GM12891 (cell line): ENCODE results near the gene CHD9.
"Not testable (repeated sequence)": the region's sequence is repeated elsewhere in the genome, so short reads cannot be mapped to it uniquely, and the experiment has no call there.

Source experiments
- DNase-seq: peaks from one replicate; pipeline ENCODE4 v3.0.0; 2011; ENCODE audit warnings: low spot score; ENCODE audit not compliant: insufficient read length
- FAIRE-seq: peaks from 2 replicates; lab custom pipeline; 2011; peaks lifted over from hg19 to GRCh38; lab: Jason Lieb, UNC
- PAX5 ChIP-seq: IDR thresholded peaks from 2 replicates; pipeline ENCODE4 v1.6.1; 2011; ENCODE audit warnings: low read length, moderate library complexity, mild to moderate bottlenecking; ENCODE audit not compliant: insufficient read depth, severe bottlenecking
- POLR2A ChIP-seq: IDR thresholded peaks from 2 replicates; pipeline ENCODE4 v1.6.1; 2011; ENCODE audit warnings: low read depth, low read length, control low read depth
- POLR2AphosphoS5 ChIP-seq: IDR thresholded peaks from 2 replicates; pipeline ENCODE4 v1.6.1; 2011; ENCODE audit warnings: low read depth, low read length, control low read depth
- POU2F2 ChIP-seq: IDR thresholded peaks from 2 replicates; pipeline ENCODE4 v1.6.1; 2011; ENCODE audit warnings: low read depth, mild to moderate bottlenecking, control low read depth, low read length, moderate library complexity
- SPI1 ChIP-seq: IDR thresholded peaks from 2 replicates; pipeline ENCODE4 v1.6.1; 2011; ENCODE audit warnings: low read depth, low read length, control low read depth
- TAF1 ChIP-seq: IDR thresholded peaks from 2 replicates; pipeline ENCODE4 v1.6.1; 2011; ENCODE audit warnings: low read depth, low read length, control low read depth

The CHD9 gene

GRCh38 chr16:53048139-53048915, 6.5 kb upstream of the CHD9 start:
- no peak for DNase-seq
- no peak for TF ChIP-seq POU2F2
- TF ChIP-seq POLR2A, result no peak
- TF ChIP-seq PAX5, result no peak
- TF ChIP-seq POLR2AphosphoS5, result no peak
- no peak for TF ChIP-seq TAF1
- no peak for TF ChIP-seq SPI1
- no peak for FAIRE-seq

DNA sequence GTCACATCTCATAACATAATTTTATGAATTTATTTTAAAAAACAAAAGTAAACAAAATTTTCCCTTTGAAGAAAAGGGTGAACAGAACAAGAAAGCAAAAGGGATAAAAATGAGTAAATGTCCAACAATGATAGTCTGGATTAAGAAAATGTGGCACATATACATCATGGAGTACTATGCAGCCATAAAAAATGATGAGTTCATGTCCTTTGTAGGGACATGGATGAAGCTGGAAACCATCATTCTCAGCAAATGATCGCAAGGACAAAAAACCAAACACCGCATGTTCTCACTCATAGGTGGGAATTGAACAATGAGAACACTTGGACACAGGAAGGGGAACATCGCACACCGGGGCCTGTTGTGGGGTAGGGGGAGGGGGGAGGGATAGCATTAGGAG, 3.5 kb upstream of the CHD9 start:
- FAIRE-seq, DNase-seq: not testable (repeated sequence)

DNA sequence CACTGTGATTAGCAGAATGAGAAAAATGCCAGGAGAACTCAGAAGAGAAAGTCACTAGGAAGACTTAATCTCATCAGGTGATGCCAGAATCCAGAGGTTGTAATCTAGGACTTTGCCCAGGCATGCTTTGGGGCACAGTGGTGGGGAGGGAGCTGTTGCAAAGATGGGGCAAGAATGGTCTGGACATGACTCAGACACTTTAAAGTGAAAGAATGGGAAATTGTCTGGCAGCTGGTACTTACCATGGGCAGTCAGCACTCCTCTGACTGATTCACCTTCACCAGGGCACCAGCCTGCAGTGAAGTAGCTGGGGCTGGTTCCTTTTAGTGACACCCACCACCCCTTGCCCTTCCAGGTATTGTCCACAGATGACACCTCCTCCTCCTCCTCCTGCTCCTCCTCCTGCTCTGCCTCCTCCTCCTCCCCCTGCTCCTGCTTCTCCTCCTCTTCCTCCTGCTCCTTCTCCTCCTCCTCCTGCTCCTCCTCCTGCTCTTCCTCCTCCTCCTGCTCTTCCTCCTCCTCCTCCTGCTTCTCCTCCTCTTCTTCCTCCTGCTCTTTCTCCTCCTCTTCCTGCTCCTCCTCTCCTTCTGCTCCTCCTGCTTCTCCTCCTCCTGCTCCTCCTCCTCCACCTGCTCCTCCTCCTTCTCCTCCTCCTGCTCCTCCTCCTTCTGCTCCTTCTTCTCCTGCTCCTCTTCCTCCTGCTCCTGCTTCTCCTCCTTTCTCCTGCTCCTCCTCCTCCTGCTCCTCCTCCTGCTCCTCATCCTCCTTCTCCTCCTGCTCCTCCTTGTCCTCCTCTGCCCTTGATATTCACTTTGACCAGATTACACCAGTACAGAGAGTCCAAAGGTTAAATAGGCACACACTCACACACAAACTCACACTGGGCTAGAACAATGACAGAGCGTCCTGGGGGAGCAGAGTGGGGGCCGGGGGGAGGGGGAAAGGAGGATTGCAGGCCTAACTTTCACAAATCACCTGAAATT, 2.0 kb upstream of the CHD9 start, which contains the start of gene CHD9NB:
Gene CHD9NB, minus strand, starts transcription at position 379 of the 983 bp plus-strand sequence. CDS start 8,739 bp downstream, outside the sequence.
- DNase-seq (no peak), FAIRE-seq (peak; percentile 69)
- no peak for TF ChIP-seq POU2F2
- TF ChIP-seq POLR2AphosphoS5, result no peak
- no peak for TF ChIP-seq TAF1
- TF ChIP-seq POLR2A, result no peak
- TF ChIP-seq SPI1, result no peak
- TF ChIP-seq PAX5, result no peak

DNA sequence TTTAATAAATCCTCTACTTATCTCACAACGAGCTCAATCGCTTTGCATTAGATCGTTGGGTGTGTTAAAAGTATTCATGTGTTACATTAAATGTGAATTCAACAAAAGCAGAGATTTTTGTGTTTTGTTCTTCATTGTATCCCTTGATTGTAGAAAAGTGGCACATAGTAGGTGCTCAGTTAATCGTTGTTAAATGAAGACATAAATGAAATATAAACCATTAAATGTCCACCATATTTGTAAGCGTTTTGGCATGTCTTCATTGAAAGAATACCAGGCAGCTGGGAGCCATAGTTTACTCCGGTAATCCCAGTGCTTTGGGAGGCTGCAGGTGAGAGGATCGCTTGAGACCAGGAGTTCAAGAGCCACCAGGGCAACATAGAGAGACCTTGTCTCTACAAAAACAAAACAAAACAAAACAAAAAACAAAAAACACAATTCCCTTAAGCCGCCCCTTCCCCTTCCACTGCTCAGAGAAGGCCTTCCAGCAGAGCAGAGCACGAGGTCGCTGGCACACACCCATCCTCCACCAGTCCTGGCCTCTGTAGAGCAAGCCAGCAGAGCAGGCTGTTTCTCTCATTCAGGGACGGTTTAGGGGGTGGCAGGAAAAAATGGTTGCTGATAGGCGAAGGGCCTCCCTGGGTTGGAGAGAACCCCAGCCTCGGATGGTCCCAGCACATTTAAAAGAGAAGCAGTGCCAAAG, 673 bp upstream of the CHD9 start:
- DNase-seq (no peak), FAIRE-seq (no peak)
- TF ChIP-seq POLR2A (no peak), SPI1 (no peak), TAF1 (no peak; the same call in 1 of the 2 replicates), POU2F2 (no peak), PAX5 (no peak), POLR2AphosphoS5 (no peak)

GRCh38 chr16:53055541-53056391, 975 bp downstream of the CHD9 start:
- DNase-seq (no peak), FAIRE-seq (no peak)
- TF ChIP-seq PAX5 (no peak), SPI1 (peak; percentile 51)

DNA sequence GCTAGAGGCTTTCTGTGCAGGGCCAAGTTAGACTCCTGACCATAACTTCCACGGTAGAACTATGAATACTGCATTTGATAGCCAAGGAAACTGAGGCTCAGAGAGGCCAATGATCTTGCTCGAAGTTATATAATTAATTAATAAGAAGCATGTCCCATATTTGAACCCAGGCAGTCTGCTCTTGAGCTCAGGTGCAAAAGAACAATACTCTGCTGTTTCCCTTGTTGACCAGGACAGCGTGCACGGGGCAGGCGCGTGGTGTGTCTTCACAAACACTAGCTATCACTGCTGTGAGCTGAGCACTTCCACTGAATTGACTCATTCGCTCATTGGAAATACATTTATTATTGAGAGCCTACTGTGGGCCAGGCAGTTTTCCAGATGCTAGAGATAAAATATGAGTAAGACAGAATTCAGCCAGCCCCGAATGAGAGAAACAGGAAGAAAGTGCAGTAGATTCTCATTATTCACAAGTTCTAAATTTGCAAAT, 1.6 kb downstream of the CHD9 start:
- TF ChIP-seq PAX5, result no peak
- TF ChIP-seq POLR2A, result no peak
- TF ChIP-seq POLR2AphosphoS5, result no peak
- no peak for TF ChIP-seq TAF1
- no peak for TF ChIP-seq POU2F2
- TF ChIP-seq SPI1, result no peak
- no peak for FAIRE-seq
- no peak for DNase-seq

DNA sequence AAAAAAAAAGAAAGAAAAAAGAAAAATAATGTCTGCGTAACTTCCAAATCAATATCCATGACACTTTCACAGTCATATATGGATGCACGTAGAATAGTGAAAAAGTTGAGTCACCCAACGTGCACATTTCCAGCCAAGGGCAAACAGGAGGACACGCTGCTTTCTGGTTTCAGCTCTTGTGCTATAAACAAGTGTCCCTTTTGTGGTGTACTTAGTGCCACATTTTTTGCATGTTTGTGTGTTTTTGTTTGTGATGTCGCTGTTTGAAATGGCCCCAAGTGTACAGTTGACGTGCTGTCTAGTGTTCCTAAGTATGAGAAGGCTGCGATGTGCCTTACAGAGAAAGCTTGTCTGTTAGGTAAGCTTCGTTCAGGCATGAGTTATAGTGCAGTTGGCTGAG, 2.9 kb downstream of the CHD9 start:
- FAIRE-seq, result no peak

GRCh38 chr16:53058441-53058840, 3.6 kb downstream of the CHD9 start:
- TF ChIP-seq PAX5 (no peak), SPI1 (no peak), POU2F2 (no peak), TAF1 (no peak), POLR2A (no peak), POLR2AphosphoS5 (no peak)
- DNase-seq (no peak), FAIRE-seq (no peak)

More for the DNA sequence above, 2.9 kb downstream of the CHD9 start:
- TF ChIP-seq SPI1 (no peak), POLR2A (no peak), TAF1 (no peak), PAX5 (no peak), POU2F2 (no peak), POLR2AphosphoS5 (no peak)
- no peak for DNase-seq

- no peak for TF ChIP-seq SPI1
- TF ChIP-seq POLR2AphosphoS5, result no peak
- TF ChIP-seq TAF1, result no peak
- no peak for TF ChIP-seq PAX5
- no peak for TF ChIP-seq POU2F2
- no peak for TF ChIP-seq POLR2A
- DNase-seq, result no peak
- FAIRE-seq, result no peak
Observed at GRCh38 chr16:53058882-53059281, 4.1 kb downstream of the CHD9 start.

DNA sequence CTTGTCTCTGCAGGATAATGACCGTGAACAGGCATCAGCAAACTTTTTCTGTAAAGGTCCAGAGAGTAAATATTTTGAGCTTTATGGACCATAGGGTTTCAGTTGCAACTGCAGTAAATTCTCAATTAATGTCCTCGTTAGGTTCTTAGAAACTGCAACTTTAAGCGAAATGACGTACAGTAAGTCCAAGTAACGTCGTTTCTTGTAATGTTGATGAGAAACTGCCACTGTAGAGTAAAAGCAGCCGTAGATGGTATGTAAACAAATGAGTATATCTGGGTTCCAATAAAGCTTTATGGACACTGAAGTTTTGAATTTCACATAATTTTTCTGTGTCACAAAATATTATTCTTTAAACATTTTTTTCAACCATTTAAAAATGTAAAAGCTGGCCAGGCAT, 4.9 kb downstream of the CHD9 start:
- no peak for TF ChIP-seq POU2F2
- no peak for TF ChIP-seq TAF1
- no peak for TF ChIP-seq POLR2AphosphoS5
- no peak for TF ChIP-seq POLR2A
- TF ChIP-seq PAX5, result no peak
- TF ChIP-seq SPI1, result no peak
- DNase-seq, result no peak
- FAIRE-seq, result no peak
